NCI-H524 treated with DMSO at 0.1 percent for 48 hours (cell line): ENCODE results near the gene CAMK1D.
"Not testable (repeated sequence)": the region's sequence is repeated elsewhere in the genome, so short reads cannot be mapped to it uniquely, and the experiment has no call there.

ENCODE experiments used
- DNase-seq: peaks from one replicate; lab custom pipeline; 2025; lab: John Stamatoyannopoulos, UW

The CAMK1D gene

GRCh38 chr10:12340937-12341336 is 8.4 kb upstream of the CAMK1D start:
- DNase-seq = no peak

- no peak for DNase-seq
Observed at GRCh38 chr10:12341526-12341925, 7.8 kb upstream of the CAMK1D start.

GRCh38 chr10:12344375-12345110 is 4.8 kb upstream of the CAMK1D start:
- DNase-seq = no peak

- no peak for DNase-seq
Observed at GRCh38 chr10:12346707-12347106, 2.6 kb upstream of the CAMK1D start.

GRCh38 chr10:12348294-12348869 is 965 bp upstream of the CAMK1D start:
- no peak for DNase-seq

GRCh38 chr10:12349629-12350166 is 351 bp downstream of the CAMK1D start:
- DNase-seq = no peak

GRCh38 chr10:12350167-12350872 is 973 bp downstream of the CAMK1D start:
- DNase-seq = no peak

GRCh38 chr10:12350925-12351324 is 1.6 kb downstream of the CAMK1D start:
- no peak for DNase-seq

- no peak for DNase-seq
Observed at GRCh38 chr10:12351447-12351846, 2.1 kb downstream of the CAMK1D start.

GRCh38 chr10:12351889-12352288 is 2.5 kb downstream of the CAMK1D start:
- DNase-seq = no peak

GRCh38 chr10:12353399-12354242 is 4.3 kb downstream of the CAMK1D start:
- no peak for DNase-seq

- DNase-seq = not testable (repeated sequence)
Observed at GRCh38 chr10:12354696-12355095, 5.3 kb downstream of the CAMK1D start.

- no peak for DNase-seq
Observed at GRCh38 chr10:12355384-12355783, 6.0 kb downstream of the CAMK1D start.

GRCh38 chr10:12357525-12358151 is 8.3 kb downstream of the CAMK1D start:
- DNase-seq = no peak

- no peak for DNase-seq
Observed at GRCh38 chr10:12358863-12359564, 9.7 kb downstream of the CAMK1D start.

- no peak for DNase-seq
Observed at GRCh38 chr10:12360461-12360860, 11.1 kb downstream of the CAMK1D start.

- not testable (repeated sequence) for DNase-seq
Observed at GRCh38 chr10:12361115-12361514, 11.8 kb downstream of the CAMK1D start.

GRCh38 chr10:12364559-12364958 is 15.2 kb downstream of the CAMK1D start:
- no peak for DNase-seq

- no peak for DNase-seq
Observed at GRCh38 chr10:12367272-12367671, 17.9 kb downstream of the CAMK1D start.

GRCh38 chr10:12369982-12370381 is 20.6 kb downstream of the CAMK1D start:
- no peak for DNase-seq

- DNase-seq = no peak
Observed at GRCh38 chr10:12372846-12373245, 23.5 kb downstream of the CAMK1D start.
